ENCODE measurements around the gene MLH1. TPM values are rescaled to one million over a fixed set of nuclear protein-coding genes. Genes with fewer than 3 reads are reported as not detected.

Gene MLH1
- total and polyA plus RNA-seq, 2 of the 8 experiments (the other 6 are each of a cell fraction or from before 2014, with no cell fraction given), result 36.4 to 47.3 TPM

GRCh38 chr3:37058117-37058516 is 64.8 kb downstream of the MLH1 start (continued):
- no peak for TF ChIP-seq MAFK (IDR thresholded peaks at IDR 0.05; ENCODE audit: low read depth, low read length)
- TF ChIP-seq TCF12 (IDR thresholded peaks at IDR 0.05; ENCODE audit: low read depth, low read length), result no peak
- no peak for TF ChIP-seq NRF1 (IDR thresholded peaks at IDR 0.05; ENCODE audit: low read depth, low read length)
- no peak for TF ChIP-seq JUN (IDR thresholded peaks at IDR 0.05; ENCODE audit: low read depth, low read length)

Data from H1 (cell line).